ENCODE results near the gene TRAIP. TPM values are rescaled to one million over a fixed set of nuclear protein-coding genes. Genes with fewer than 3 reads are reported as not detected.

TRAIP gene
- total RNA-seq, 1 experiment from 2014 or later: 17.8 TPM

DNA sequence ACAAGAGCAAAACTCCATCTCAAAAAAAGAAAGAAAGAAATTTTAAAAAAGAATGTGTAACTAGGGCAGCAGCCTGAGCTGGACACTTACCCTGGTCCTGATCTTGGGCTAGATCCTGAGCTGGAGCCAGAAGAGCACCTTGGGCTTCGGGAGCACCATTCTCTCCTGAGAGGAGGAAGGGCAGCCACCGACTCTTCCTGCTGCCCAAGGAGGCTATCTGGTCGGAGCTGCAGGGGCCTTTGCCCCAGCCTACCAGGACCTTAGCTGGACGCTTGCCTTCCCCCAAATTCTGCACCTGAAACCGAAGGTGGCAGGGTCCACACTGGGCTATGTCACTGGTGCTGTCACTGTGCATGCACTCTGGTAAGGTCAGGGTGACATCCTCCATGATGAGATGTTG lies 20.2 kb upstream of the TRAIP start:
- intact Hi-C loops (cut with micrococcal nuclease; ENCODE audit: unreplicated experiment): no loop called here
- CTCF ChIA-PET: no interaction called here
- Histone ChIP-seq H3K27ac (ENCODE audit: low read depth, low read length, poor library complexity, severe bottlenecking) (no peak overlapping the region), H3K27me3 (replicated peaks; ENCODE audit: insufficient read depth, low read depth, low read length, poor library complexity) (no peaks in the 10 kb centered on the region), H3K4me1 (ENCODE audit: insufficient read depth, low read length, poor library complexity, severe bottlenecking) (no peaks in the 10 kb centered on the region), H3K4me3 (ENCODE audit: low read depth, low read length, poor library complexity, severe bottlenecking) (no peak overlapping the region), H3K9me3 (ENCODE audit: low read depth, low read length, poor library complexity, severe bottlenecking) (no peaks in the 10 kb centered on the region), H3K36me3 (ENCODE audit: insufficient read depth, low read length, poor library complexity, severe bottlenecking) (no peaks in the 10 kb centered on the region)
- POLR2A ChIA-PET (ENCODE audit: low non-redundant PET): no interaction called here
- no TSS peak for BruUV-seq (replicated peaks)
- no peak for DNase-seq (ENCODE audit: low spot score)
- TF ChIP-seq, protein P1, sequence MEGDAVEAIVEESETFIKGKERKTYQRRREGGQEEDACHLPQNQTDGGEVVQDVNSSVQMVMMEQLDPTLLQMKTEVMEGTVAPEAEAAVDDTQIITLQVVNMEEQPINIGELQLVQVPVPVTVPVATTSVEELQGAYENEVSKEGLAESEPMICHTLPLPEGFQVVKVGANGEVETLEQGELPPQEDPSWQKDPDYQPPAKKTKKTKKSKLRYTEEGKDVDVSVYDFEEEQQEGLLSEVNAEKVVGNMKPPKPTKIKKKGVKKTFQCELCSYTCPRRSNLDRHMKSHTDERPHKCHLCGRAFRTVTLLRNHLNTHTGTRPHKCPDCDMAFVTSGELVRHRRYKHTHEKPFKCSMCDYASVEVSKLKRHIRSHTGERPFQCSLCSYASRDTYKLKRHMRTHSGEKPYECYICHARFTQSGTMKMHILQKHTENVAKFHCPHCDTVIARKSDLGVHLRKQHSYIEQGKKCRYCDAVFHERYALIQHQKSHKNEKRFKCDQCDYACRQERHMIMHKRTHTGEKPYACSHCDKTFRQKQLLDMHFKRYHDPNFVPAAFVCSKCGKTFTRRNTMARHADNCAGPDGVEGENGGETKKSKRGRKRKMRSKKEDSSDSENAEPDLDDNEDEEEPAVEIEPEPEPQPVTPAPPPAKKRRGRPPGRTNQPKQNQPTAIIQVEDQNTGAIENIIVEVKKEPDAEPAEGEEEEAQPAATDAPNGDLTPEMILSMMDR (conservative IDR thresholded peaks at IDR 0.05; ENCODE audit: low read depth, low read length): no peak

DNA sequence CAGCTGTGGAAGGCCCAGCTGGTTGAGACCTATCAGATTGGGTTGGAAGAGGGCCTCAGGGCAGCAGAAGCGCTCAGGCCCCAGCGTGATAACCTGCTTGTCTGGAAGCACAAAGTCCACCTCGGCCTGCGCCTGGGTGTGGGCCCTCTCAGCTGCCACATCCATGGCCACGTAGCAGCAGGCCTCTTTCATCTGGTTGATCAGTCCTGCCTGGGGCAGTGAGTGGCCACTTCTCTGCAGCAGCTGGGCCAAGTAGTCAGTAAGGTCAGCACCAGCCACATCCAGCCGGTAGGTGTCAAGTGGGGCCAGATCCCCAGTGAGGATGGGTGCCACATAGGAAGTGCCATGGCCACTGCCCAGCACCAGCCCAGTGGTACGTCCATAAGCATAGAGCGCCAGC lies 17.3 kb upstream of the TRAIP start:
- intact Hi-C loops (cut with micrococcal nuclease; ENCODE audit: unreplicated experiment): no loop called here
- POLR2A ChIA-PET (ENCODE audit: low non-redundant PET): no interaction called here

DNA sequence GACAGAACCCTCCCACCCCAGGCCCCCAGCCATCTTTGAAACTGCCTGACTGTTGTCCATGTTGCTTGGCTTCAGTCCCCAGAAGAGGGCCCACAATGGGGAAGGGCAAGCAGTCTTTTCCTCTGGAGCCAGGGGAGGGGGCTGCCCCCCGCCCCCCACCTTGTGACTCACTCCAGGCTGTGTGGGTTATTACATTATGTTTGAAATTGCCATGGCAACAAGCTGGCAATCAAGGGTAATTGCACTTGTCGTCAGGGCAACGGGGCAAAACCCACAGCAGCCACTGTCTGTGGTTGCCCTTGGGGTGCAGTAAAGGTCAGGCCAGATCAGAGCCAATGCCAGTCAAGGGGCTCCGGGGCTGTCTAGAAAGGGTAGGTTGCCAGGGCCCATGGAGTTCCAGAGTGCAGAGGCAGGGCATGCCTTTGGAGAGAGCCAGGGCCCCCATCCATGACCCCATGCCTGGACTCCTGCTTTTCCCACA lies 16.5 kb upstream of the TRAIP start:
- no peak for TF ChIP-seq EZH2 (IDR thresholded peaks at IDR 0.05; ENCODE audit: borderline replicate concordance, low read depth, low read length, poor library complexity, severe bottlenecking)
- TF ChIP-seq, protein P1 (conservative IDR thresholded peaks at IDR 0.05; ENCODE audit: low read depth, low read length): no peak
- Histone ChIP-seq H3K27ac (ENCODE audit: low read depth, low read length, poor library complexity, severe bottlenecking) (no peak overlapping the region), H3K36me3 (ENCODE audit: insufficient read depth, low read length, poor library complexity, severe bottlenecking) (no peaks in the 10 kb centered on the region), H3K27me3 (replicated peaks; ENCODE audit: insufficient read depth, low read depth, low read length, poor library complexity) (no peaks in the 10 kb centered on the region), H3K4me1 (ENCODE audit: insufficient read depth, low read length, poor library complexity, severe bottlenecking) (no peaks in the 10 kb centered on the region), H3K4me3 (ENCODE audit: low read depth, low read length, poor library complexity, severe bottlenecking) (no peak overlapping the region), H3K9me3 (ENCODE audit: low read depth, low read length, poor library complexity, severe bottlenecking) (no peaks in the 10 kb centered on the region)
- intact Hi-C loops (cut with micrococcal nuclease; ENCODE audit: unreplicated experiment): no loop called here
- no peak for DNase-seq (ENCODE audit: low spot score)
- ChIA-PET CTCF (no interaction called here), POLR2A (ENCODE audit: low non-redundant PET) (no interaction called here)
- BruUV-seq (replicated peaks): no TSS peak

More for the DNA sequence above, 17.3 kb upstream of the TRAIP start:
- CTCF ChIA-PET: no interaction called here
- no peak for DNase-seq (ENCODE audit: low spot score)
- no peaks in the 10 kb centered on the region for H3K27me3 ChIP-seq (replicated peaks; ENCODE audit: insufficient read depth, low read depth, low read length, poor library complexity)
- H3K4me1 ChIP-seq (ENCODE audit: insufficient read depth, low read length, poor library complexity, severe bottlenecking): no peaks in the 10 kb centered on the region
- H3K4me3 ChIP-seq (ENCODE audit: low read depth, low read length, poor library complexity, severe bottlenecking): no peak overlapping the region
- no peak overlapping the region for H3K27ac ChIP-seq (ENCODE audit: low read depth, low read length, poor library complexity, severe bottlenecking)
- no TSS peak for BruUV-seq (replicated peaks)
- no peak for TF ChIP-seq EZH2 (IDR thresholded peaks at IDR 0.05; ENCODE audit: borderline replicate concordance, low read depth, low read length, poor library complexity, severe bottlenecking)
- TF ChIP-seq, protein P1 (conservative IDR thresholded peaks at IDR 0.05; ENCODE audit: low read depth, low read length): no peak
- no peaks in the 10 kb centered on the region for H3K9me3 ChIP-seq (ENCODE audit: low read depth, low read length, poor library complexity, severe bottlenecking)
- no peaks in the 10 kb centered on the region for H3K36me3 ChIP-seq (ENCODE audit: insufficient read depth, low read length, poor library complexity, severe bottlenecking)

All from A673 (cell line).